HG02759 (cell line): ENCODE results near the gene HOXA4.

Experiments used
- ATAC-seq: cut with Tn5 transposase; IDR thresholded peaks from one replicate; pipeline ENCODE4 v1.9.1; 2021; ENCODE audit warnings: mild to moderate bottlenecking, moderate library complexity; ENCODE audit not compliant: unreplicated experiment

Gene HOXA4

DNA sequence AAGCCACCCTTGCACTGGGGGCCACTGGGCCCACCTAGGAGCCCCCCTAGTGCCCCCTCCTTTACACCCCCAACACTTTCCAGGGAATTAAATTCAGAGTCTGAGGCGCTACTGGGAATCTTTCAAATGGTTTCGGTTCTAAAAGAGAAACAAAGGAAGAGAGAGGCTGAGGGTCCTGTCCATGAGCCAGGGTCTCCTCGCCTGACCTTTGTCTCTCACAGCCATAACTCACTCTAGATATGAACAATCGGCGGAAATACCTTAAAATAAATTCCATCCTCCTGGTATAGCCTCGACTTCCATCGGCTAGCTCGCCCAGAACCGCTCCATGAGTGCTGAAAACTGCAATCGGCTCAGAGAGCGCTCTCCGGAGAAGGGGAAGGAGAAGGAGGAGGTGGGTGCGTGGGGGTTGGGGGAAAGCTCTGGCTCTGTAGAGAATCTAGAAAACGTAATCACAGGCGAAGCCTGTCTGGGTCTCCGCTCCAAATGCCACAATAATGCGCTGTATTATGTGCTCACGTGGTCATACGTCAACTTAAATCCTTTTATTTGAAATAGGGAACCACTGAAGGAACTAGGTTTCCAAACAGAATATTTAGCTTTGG, 12.6 kb downstream of the HOXA4 start:
- ATAC-seq, result no peak

GRCh38 chr7:27116962-27117886, 13.3 kb downstream of the HOXA4 start:
- ATAC-seq, result no peak

GRCh38 chr7:27116031-27116961, 14.3 kb downstream of the HOXA4 start:
- no peak for ATAC-seq

GRCh38 chr7:27115221-27116026, 15.1 kb downstream of the HOXA4 start:
- ATAC-seq, result no peak

DNA sequence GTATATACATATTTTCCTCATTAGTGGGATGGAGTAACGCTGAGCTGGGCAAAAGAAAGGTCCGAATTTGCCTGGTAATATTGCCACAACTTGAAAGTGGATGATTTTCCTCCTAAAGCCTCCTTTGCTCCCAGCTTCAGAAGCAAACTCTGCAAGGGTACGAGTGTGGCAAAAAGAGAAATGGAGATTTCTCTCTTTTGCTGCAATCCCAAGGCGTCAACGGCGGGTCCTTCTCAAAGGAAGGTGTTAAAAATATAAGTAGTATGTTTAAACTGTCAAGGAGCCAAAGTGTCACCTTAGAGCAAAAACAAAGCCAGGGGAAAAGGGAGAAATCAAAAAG, 15.7 kb downstream of the HOXA4 start:
- ATAC-seq, result no peak

GRCh38 chr7:27113991-27114769, 16.4 kb downstream of the HOXA4 start:
- ATAC-seq, result no peak

DNA sequence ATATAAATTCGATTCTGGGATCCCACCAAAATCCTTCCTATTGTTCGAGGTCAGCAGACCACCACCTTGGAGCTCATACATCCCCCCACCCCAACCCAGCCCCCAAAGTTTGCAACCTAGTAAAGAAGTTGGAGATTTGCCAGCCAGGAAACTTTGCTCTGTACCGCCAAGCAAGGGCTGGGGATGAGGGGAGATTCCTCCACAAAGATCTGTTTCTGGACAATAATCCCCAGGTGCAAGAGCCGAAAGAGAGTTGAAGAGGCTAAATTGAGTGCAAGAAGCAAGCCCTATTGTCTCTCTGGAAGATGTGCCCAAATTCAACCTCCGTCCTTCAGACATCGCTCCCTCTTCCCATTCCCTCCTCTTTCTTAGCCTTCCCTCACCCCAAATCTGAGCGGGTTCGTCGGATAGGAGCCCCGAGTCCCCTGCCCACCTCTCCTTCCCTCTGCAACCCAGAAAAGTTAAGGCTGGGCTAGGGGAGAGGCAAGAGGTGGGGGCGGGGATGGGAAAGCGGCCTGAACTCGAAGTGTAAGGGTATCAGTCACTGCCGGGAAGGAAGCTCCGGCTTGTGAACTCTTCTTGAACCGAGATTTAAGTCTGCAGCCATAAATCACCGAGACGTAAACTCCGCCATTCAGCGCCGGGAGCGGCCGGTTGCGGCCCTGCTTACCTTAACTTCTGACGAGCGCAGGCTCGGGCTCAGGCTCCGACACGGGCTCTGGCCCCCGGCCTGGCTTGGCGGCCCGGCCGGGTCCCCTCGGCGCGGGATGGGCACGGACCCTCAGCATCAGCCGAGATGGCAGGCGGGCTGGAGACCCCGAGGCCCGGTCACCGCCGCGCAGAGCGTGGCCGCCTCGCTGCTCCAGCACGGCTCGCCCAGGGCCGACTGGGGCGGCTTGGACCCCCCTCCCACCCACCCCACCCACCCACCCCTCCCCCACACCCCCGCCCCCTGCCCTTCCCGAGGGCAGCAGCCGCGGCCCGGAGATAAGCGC, 17.3 kb downstream of the HOXA4 start:
- no peak for ATAC-seq

GRCh38 chr7:27112361-27112760, 18.2 kb downstream of the HOXA4 start:
- ATAC-seq, result no peak

- no peak for ATAC-seq
These were observed 18.7 kb downstream of the HOXA4 start for GRCh38 chr7:27111751-27112277.

GRCh38 chr7:27111042-27111750, 19.4 kb downstream of the HOXA4 start:
- no peak for ATAC-seq

- ATAC-seq, result no peak
These were observed 20.1 kb downstream of the HOXA4 start for GRCh38 chr7:27110186-27111031.

DNA sequence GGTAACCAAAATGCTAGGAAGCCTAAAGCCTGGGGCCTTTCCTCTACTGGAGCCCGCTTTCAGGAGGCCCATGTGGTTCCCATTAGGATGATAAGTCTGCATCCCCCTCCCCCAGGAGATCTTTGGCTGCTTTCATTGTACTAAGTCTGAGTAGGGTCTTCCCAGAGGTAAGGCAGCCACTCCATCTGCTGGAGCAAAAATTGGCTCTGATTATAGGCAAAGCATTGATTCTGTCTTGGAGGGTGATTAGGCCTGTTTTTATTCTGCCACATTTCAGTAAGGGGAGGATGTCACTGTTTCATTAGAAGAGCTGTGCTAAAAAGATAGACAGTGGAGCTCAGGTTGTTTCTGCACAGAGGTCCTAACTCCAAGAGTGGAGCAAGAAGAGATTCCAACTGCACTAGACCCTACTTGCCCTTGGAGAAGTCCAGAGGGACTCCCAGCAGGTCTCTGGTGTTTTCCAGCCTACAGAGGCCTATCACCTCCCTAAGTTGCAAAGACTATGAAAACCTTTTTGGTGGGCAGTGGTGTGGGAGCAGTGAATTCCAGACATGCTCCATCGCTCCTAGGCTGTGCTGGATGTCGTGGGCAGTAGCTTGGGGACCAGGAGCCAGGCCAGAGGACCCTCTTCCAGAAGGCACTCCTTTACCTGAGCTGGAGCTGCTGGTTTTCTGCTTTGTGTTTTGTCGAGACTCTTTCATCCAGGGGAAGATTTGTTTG, 20.9 kb downstream of the HOXA4 start:
- no peak for ATAC-seq

DNA sequence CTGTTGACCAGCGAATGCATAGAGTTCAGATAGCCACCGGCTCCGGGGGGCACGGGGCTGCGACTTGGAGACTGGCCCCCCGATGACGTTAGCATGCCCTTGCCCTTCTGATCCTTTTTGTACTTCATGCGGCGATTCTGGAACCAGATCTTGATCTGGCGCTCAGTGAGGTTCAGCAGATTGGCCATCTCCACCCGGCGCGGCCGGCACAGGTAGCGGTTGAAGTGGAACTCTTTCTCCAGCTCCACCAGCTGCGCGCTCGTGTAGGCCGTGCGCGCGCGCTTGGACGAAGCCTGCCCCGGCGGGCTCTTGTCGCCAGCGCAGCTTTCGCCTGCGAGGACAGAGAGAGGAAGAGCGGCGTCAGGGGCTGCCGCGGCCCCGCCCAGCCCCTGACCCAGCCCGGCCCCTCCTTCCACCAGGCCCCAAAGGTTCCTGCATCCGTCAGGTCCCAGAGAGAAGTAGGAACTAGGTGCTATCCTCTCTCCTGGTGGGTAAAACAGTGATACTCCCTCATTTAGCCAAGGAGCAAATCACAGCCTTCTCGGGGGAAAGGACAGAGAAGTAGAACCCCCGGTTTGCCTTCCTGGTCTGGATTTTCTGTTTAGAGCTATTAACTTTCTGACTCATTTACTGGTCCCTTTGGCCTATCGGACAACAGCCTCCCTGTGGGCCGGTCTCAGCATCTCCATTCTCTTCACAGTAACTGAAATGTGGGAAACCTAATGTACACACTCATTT, 22.0 kb downstream of the HOXA4 start:
- no peak for ATAC-seq

DNA sequence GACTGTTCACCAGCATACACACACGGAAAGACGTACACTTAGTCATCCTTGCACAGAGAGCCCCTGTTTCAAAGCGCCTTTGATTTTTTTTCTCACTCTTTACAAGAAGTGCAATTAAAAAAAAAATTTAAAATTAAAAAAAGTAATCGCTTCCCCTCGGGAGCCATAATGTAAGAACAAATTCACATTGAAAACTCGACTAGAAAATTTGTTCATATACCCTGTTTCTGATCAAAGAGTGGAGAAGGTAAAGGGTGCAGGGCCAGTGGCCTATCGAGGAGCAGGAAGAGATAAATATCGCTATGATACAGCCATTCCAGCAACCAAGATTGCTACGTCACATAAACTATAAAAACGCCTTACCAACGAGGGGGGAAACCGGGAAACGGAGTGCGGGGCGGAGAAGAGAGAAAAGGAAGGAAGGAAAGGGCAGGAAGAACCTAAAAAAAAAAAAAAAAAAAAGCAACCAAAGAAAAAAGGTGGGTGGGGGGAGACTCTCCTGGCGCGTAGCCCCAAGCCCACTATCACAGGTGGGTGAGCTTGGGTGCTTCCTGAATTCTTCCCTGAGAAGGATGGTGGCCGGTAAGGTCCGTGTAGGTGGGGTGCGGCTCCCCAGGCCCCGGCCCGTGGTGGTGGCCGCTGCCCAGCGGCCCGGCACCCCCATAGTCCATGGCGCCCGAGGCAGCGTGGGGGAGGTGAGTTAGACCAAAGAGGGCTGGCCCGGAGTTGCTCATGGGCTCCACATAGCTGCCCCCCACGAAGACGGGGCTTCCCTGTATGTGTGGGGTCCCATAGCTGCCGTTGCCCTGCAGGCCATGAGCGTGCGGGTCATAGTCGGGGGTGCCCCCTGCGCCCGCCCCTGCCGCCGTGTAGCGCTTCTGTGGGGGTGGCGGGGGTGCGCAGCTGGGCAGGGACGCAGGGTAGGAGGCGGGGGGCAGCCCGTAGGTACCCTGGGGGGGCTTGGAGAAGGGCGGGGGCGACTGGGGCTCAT, 22.9 kb downstream of the HOXA4 start:
- no peak for ATAC-seq
